ENCODE data around the gene KCNQ1. TPM values are rescaled to one million over a fixed set of nuclear protein-coding genes. Genes with fewer than 3 reads are reported as not detected.
A peak's percentile ranks its signal among the peaks of the same experiment; 100 is the strongest.

The KCNQ1 gene
- total RNA-seq, 1 donor from 2014 or later: 2.7 TPM

DNA sequence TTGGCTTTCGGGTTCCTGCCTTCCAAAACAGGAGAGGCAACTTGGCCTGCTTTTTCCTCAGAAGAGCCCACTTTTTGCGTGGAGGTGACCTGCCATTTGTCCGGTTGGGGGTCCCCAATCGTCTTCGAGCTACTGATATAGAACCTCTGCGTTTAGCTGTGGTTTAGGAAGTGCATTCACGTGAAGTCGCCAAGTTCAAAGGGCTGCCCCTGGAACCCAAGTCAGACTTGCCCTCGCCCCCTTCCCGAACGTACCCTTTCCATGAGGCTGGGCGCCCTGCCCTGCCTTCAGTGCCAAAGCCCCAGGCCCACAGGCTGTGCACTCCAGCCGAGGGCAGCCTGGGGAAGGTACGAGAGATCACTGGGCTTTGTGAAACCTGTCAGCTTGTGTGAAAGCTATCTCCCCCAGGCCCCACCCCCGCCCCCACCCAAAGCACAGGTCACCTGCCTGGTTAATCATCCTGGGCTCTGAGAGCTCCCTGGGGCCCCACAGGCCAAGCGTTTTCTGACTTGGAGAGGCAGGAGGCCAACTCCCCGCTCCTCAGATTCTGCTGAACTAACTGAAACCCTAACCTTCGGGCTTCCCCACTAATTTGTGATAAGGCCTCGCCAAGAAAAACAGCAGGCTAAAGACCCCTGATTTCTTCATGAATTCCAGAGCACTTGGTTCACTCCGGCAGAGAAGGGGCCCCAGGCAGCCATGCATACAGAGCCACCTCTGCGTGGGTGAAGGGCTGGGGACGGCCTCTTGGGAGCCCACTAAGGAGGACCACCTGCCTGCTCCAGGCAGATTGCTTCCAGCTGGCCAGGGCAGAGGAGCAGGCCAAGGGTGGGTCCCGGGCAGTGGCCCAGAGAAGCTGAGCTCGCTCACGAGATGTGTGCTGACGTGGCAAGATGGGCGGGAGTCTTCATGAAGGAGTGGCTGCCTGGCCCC lies 280.8 kb downstream of the KCNQ1 start:
- H3K4me1 ChIP-seq: peaks cover 20% of the 10 kb centered on the region
- no peaks in the 10 kb centered on the region for H3K27me3 ChIP-seq
- H3K9me3 ChIP-seq: no peaks in the 10 kb centered on the region
- peak overlapping the region; percentile 67 for H3K27ac ChIP-seq
- no peak overlapping the region for H3K4me3 ChIP-seq
- intact Hi-C loops (cut with DNase I): no loop called here
- no peaks in the 10 kb centered on the region for H3K36me3 ChIP-seq
- DNase-seq (ENCODE audit: extremely low spot score in 2 of 2): no peak
- TF ChIP-seq, protein P1, sequence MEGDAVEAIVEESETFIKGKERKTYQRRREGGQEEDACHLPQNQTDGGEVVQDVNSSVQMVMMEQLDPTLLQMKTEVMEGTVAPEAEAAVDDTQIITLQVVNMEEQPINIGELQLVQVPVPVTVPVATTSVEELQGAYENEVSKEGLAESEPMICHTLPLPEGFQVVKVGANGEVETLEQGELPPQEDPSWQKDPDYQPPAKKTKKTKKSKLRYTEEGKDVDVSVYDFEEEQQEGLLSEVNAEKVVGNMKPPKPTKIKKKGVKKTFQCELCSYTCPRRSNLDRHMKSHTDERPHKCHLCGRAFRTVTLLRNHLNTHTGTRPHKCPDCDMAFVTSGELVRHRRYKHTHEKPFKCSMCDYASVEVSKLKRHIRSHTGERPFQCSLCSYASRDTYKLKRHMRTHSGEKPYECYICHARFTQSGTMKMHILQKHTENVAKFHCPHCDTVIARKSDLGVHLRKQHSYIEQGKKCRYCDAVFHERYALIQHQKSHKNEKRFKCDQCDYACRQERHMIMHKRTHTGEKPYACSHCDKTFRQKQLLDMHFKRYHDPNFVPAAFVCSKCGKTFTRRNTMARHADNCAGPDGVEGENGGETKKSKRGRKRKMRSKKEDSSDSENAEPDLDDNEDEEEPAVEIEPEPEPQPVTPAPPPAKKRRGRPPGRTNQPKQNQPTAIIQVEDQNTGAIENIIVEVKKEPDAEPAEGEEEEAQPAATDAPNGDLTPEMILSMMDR (IDR thresholded peaks at IDR 0.05): no peak
- no peak for TF ChIP-seq POLR2A (IDR thresholded peaks at IDR 0.05)
- peak in 1 of 2 donors; percentile 50 for TF ChIP-seq POLR2AphosphoS5 (IDR thresholded peaks at IDR 0.05; ENCODE audit: insufficient read depth in 1 of 2, low read depth in 1 of 2)

GRCh38 chr11:2726964-2727363 lies 282.2 kb downstream of the KCNQ1 start:
- TF ChIP-seq POLR2A (IDR thresholded peaks at IDR 0.05) (no peak), POLR2AphosphoS5 (IDR thresholded peaks at IDR 0.05; ENCODE audit: insufficient read depth in 1 of 2, low read depth in 1 of 2) (no peak)
- TF ChIP-seq, protein P1 (IDR thresholded peaks at IDR 0.05): no peak
- intact Hi-C loops (cut with DNase I): no loop called here
- H3K4me1 ChIP-seq: peaks cover 20% of the 10 kb centered on the region

GRCh38 chr11:2728128-2728662 lies 283.4 kb downstream of the KCNQ1 start:
- Histone ChIP-seq H3K4me1 (peaks cover 20% of the 10 kb centered on the region), H3K4me3 (no peak overlapping the region), H3K27me3 (no peaks in the 10 kb centered on the region), H3K27ac (no peak overlapping the region), H3K36me3 (no peaks in the 10 kb centered on the region), H3K9me3 (no peaks in the 10 kb centered on the region)
- no peak for DNase-seq (ENCODE audit: extremely low spot score in 2 of 2)
- TF ChIP-seq POLR2A (IDR thresholded peaks at IDR 0.05) (no peak), POLR2AphosphoS5 (IDR thresholded peaks at IDR 0.05; ENCODE audit: insufficient read depth in 1 of 2, low read depth in 1 of 2) (no peak)
- TF ChIP-seq, protein P1 (IDR thresholded peaks at IDR 0.05): no peak
- intact Hi-C loops (cut with DNase I): no loop called here

More at GRCh38 chr11:2726964-2727363, 282.2 kb downstream of the KCNQ1 start:
- DNase-seq (ENCODE audit: extremely low spot score in 2 of 2): no peak
- Histone ChIP-seq H3K27ac (no peak overlapping the region), H3K27me3 (no peaks in the 10 kb centered on the region), H3K9me3 (no peaks in the 10 kb centered on the region), H3K36me3 (no peaks in the 10 kb centered on the region), H3K4me3 (no peak overlapping the region)

- TF ChIP-seq, protein P1 (IDR thresholded peaks at IDR 0.05): no peak
- no peak for TF ChIP-seq POLR2A (IDR thresholded peaks at IDR 0.05)
- TF ChIP-seq POLR2AphosphoS5 (IDR thresholded peaks at IDR 0.05; ENCODE audit: insufficient read depth in 1 of 2, low read depth in 1 of 2): no peak
- Histone ChIP-seq H3K27me3 (no peaks in the 10 kb centered on the region), H3K9me3 (no peaks in the 10 kb centered on the region), H3K4me1 (peaks cover 20% of the 10 kb centered on the region), H3K36me3 (no peaks in the 10 kb centered on the region), H3K4me3 (no peak overlapping the region), H3K27ac (no peak overlapping the region)
- intact Hi-C loops (cut with DNase I): no loop called here
- no peak for DNase-seq (ENCODE audit: extremely low spot score in 2 of 2)
These were observed 284.0 kb downstream of the KCNQ1 start for GRCh38 chr11:2728663-2729332.
